ENCODE data around the gene CDK10.

Gene CDK10

DNA sequence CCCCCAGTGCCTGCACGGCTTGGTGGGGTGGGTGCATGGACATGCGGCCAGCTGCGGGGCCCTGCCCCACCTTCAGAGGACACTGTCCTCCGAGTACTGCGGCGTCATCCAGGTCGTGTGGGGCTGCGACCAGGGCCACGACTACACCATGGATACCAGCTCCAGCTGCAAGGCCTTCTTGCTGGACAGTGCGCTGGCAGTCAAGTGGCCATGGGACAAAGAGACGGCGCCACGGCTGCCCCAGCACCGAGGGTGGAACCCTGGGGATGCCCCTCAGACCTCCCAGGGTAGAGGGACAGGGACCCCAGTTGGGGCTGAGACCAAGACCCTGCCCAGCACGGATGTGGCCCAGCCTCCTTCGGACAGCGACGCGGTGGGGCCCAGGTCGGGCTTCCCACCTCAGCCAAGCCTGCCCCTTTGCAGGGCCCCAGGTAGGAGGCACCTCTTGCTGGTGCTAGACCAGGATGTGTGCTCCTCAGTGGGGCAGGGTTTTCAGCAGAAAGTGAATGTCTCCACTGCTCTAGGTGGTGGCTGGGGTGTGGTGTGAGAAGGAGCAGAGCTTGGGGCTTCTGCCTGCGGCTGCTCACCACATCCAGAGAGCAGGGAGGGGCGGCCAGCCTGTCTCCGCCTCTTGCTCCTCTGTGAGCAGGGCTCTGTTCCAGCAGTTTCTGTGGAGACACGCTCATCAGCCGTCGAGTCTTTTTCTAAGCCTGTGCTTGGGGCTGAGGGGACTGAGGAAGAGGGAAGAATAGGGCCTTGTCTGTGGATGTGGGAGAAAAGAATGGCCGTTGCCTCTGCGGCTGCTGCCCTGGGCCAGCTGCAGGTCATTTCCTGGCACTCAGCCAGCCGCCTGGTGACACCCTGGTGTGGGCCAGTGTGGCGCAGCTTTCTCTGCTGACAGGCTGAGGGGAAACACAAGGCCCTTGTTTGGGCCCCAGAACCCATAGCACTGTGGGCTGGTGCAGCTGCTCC is 37.1 kb downstream of the CDK10 start:
- H3K27ac ChIP-seq: peak overlapping the region; percentile 97
- no peak for DNase-seq (ENCODE audit: low spot score)
- TF ChIP-seq, protein P1, sequence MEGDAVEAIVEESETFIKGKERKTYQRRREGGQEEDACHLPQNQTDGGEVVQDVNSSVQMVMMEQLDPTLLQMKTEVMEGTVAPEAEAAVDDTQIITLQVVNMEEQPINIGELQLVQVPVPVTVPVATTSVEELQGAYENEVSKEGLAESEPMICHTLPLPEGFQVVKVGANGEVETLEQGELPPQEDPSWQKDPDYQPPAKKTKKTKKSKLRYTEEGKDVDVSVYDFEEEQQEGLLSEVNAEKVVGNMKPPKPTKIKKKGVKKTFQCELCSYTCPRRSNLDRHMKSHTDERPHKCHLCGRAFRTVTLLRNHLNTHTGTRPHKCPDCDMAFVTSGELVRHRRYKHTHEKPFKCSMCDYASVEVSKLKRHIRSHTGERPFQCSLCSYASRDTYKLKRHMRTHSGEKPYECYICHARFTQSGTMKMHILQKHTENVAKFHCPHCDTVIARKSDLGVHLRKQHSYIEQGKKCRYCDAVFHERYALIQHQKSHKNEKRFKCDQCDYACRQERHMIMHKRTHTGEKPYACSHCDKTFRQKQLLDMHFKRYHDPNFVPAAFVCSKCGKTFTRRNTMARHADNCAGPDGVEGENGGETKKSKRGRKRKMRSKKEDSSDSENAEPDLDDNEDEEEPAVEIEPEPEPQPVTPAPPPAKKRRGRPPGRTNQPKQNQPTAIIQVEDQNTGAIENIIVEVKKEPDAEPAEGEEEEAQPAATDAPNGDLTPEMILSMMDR (conservative IDR thresholded peaks at IDR 0.05; ENCODE audit: low read depth): no peak
- ChIA-PET CTCF (no interaction called here), POLR2A (ENCODE audit: low non-redundant PET) (interaction anchor here (0.5 to 0.8 kb wide), 2 partner anchors 23 to 157 kb away, joined by 3 read pairs; no protein-coding TSS in a partner anchor)

DNA sequence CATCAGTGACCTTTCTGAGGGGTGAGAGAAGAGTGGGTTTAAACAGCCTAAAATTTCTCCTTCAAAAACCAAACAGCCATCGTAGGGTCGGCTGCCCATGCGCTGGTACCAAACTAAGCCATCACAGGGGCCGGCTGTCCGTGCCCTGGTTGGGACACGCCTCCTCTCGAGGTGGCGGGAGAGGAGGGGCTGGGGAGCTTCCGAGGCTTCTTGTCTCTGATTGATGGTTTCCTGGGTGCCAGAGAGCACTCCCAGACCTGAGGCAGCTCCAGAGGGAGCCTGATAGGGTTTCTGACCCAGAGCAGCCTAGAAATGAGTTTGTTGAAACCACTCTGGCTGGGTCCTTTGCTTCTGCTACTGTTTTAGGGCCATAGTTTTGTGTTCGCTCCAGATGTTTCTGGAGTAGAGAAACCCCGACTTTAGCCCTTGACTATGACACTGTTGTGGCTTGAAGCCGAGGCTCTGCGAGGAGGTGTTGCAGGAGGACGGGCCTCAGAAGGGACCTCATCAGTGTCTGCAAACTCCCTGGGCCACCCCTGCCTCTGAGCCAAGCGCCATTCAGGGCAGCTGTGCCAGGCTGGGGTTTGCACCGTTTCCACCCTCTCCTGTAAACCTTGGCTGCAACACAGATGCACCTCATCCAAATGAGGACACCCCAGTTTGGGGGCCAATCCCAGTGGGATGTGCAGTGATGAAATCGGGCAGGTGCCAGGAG is 41.1 kb downstream of the CDK10 start:
- peak overlapping the region; percentile 40 for H3K27ac ChIP-seq
- TF ChIP-seq, protein P1 (conservative IDR thresholded peaks at IDR 0.05; ENCODE audit: low read depth): no peak
- no peak for DNase-seq (ENCODE audit: low spot score)
- POLR2A ChIA-PET (ENCODE audit: low non-redundant PET): no interaction called here
- CTCF ChIA-PET: interaction anchor here (1.5 kb wide), 1 partner anchor 13 kb away, joined by 7 read pairs; no protein-coding TSS in a partner anchor

DNA sequence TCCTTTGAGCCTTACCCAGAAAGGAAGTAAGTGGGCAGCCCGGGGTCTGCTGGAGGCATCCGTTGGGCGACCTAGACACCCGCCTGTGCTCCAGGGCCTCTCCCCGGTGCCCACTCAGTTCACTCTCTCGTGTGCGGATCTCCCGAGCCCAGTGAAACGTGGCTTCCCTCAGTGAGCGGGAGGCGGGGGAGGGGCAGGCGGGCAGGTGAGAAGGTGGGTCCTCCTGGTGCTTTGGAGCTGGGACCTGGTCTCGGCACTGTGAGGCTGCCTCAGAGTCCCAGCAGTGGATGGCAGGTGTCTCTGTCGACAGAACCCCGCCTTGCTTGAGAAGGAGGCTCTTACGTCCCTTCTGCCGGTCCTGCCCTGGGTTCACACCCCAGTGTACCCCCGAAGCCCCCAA is 42.8 kb downstream of the CDK10 start:
- no peak for DNase-seq (ENCODE audit: low spot score)
- ChIA-PET POLR2A (ENCODE audit: low non-redundant PET) (interaction anchor here (1.0 kb wide), 1 partner anchor 12 kb away, joined by 4 read pairs; no protein-coding TSS in a partner anchor), CTCF (no interaction called here)
- H3K27ac ChIP-seq: peak overlapping the region; percentile 42
- TF ChIP-seq, protein P1 (conservative IDR thresholded peaks at IDR 0.05; ENCODE audit: low read depth): no peak

DNA sequence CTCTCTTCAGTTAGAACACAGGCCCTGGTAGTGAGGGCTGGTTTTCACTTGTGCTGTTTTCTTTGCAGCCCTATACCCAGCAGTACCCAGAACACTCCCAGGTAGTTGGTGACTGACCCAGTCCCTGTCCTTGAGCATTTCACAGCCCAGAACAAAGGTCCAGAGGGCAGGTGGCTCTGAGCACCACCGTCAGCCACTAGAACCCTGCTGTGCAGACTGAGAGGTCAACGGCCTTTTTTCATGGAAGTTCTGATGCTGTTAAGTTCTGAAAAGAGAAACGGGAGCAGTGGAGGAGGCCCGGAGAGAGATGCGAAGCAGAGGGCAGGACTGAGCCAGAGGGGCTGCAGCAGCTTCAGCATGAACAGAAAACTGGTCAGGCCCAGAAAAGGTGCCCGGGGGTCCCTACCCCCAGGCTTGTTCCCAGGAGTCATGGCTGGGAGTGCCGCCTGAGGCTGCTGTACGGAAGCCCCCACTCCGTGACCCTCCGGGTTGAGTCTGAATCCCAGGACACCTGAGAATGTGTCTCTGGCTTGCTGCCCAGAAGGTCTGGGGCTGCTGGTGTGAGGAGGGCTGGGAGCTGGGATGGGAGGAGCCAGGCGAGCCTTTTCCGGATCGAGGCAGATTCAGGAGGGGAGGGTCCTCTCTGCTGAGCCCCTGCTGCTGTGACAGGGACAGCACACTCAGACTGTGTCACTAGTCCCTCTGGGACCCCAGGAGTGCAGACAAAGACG is 43.5 kb downstream of the CDK10 start:
- no peak for DNase-seq (ENCODE audit: low spot score)
- TF ChIP-seq, protein P1 (conservative IDR thresholded peaks at IDR 0.05; ENCODE audit: low read depth): no peak
- CTCF ChIA-PET: no interaction called here
- peak overlapping the region; percentile 42 for H3K27ac ChIP-seq
- POLR2A ChIA-PET (ENCODE audit: low non-redundant PET): no interaction called here

DNA sequence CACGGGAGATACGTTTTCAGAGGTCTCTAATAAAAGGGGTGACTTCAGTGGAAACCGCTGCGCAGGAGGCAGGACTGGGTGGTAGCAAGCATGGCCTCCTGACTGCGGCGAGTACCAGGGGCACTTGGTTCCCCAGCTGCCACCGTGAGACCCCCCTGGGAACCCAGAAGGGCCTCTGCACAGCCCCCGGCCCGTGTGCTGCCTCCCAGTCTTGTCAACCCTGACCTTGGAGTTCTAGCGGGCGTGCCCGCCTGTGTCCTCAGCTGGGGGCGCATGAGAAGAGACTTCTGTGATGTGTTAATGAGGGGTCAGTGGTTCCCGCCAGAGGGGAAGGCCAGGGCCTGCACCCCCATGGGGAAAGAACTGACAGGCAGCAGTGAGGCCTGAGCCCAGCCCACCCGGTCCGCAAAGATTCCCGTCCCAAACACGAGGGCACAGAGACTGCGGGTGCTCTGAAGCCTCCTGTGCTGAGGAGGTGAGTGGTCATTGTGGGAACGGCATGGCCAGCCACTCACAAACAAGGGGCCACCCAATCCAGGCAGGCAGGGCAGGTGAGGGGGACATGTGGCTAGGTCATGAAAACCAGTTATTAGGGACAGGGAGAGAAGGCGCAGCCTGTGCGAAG is 44.2 kb downstream of the CDK10 start:
- no peak for DNase-seq (ENCODE audit: low spot score)
- peak overlapping the region; percentile 42 for H3K27ac ChIP-seq
- POLR2A ChIA-PET (ENCODE audit: low non-redundant PET): no interaction called here
- TF ChIP-seq, protein P1 (conservative IDR thresholded peaks at IDR 0.05; ENCODE audit: low read depth): no peak
- CTCF ChIA-PET: no interaction called here

Measured in RWPE1 (cell line).